GM12875 (cell line): Measurements from ENCODE around the gene OR2AT4.

Source experiments
- H3K4me3 ChIP-seq: one replicate; pipeline ENCODE4 v1.5.1; 2011; ENCODE audit warnings: low read depth, low read length, control low read depth
- CTCF ChIP-seq: IDR thresholded peaks from 2 replicates; pipeline ENCODE4 v1.5.1; 2011; ENCODE audit warnings: low read depth, mild to moderate bottlenecking, control low read depth, inconsistent platforms, low read length, moderate library complexity, borderline replicate concordance; ENCODE audit not compliant: insufficient read depth

Gene OR2AT4

GRCh38 chr11:75141166-75141565, 44.5 kb upstream of the OR2AT4 start:
- TF ChIP-seq CTCF: no peak
- no peak overlapping the region for H3K4me3 ChIP-seq

GRCh38 chr11:75140269-75141138, 43.8 kb upstream of the OR2AT4 start:
- TF ChIP-seq CTCF: peak; percentile 99
- H3K4me3 ChIP-seq: no peak overlapping the region

GRCh38 chr11:75135651-75136050, 39.0 kb upstream of the OR2AT4 start:
- no peak overlapping the region for H3K4me3 ChIP-seq
- no peak for TF ChIP-seq CTCF

GRCh38 chr11:75135021-75135650, 38.5 kb upstream of the OR2AT4 start:
- TF ChIP-seq CTCF: no peak
- H3K4me3 ChIP-seq: no peak overlapping the region

- TF ChIP-seq CTCF: no peak
- no peak overlapping the region for H3K4me3 ChIP-seq
Observed at GRCh38 chr11:75133976-75134375, 37.3 kb upstream of the OR2AT4 start.

GRCh38 chr11:75132080-75132479, 35.4 kb upstream of the OR2AT4 start:
- no peak for TF ChIP-seq CTCF

GRCh38 chr11:75126564-75126963, 29.9 kb upstream of the OR2AT4 start:
- no peak overlapping the region for H3K4me3 ChIP-seq
- TF ChIP-seq CTCF: no peak

More at GRCh38 chr11:75132080-75132479, 35.4 kb upstream of the OR2AT4 start:
- no peak overlapping the region for H3K4me3 ChIP-seq
